Caco-2 (cell line): Measurements from ENCODE around the gene GINS2. TPM values are rescaled to one million over a fixed set of nuclear protein-coding genes. Genes with fewer than 3 reads are reported as not detected.

Source experiments
- BruUV-seq: library from RNA; stranded (reverse); fragments of 400-500 nt; replicated peaks from 2 replicates; lab custom pipeline; 2021; lab: Mats Ljungman, UMichigan
- CTCF ChIA-PET: fragments of 300-600 bp; sonication (Branson Sonifier 250); formaldehyde crosslinking; loops from one replicate; lab custom pipeline; 2022; ENCODE audit warnings: antibody characterized with exemption; lab: Charles Lee
- POLR2A ChIA-PET: fragments of 300-600 bp; sonication (Branson Sonifier 250); formaldehyde crosslinking; loops from one replicate; lab custom pipeline; 2022; ENCODE audit warnings: antibody characterized with exemption; lab: Charles Lee
- DNase-seq, 2 experiments: peaks; one replicate each; pipeline versions ENCODE4 v3.0.0 to v3.0.0-alpha.2; 2020 to 2022
- H3K27me3 ChIP-seq: replicated peaks from 2 replicates; pipeline ENCODE4 v1.6.0; 2011; ENCODE audit warnings: low read length; ENCODE audit not compliant: control insufficient read depth, insufficient read depth
- H3K36me3 ChIP-seq: 2 replicates; pipeline ENCODE4 v1.5.1; 2011; ENCODE audit warnings: low read length; ENCODE audit not compliant: control insufficient read depth, insufficient read depth
- H3K4me1 ChIP-seq: fragments of 250-450 bp; sonication (Bioruptor Pico); 2 replicates; pipeline ENCODE4 v1.5.1; 2020; ENCODE audit warnings: mild to moderate bottlenecking
- H3K4me3 ChIP-seq: 2 replicates; pipeline ENCODE4 v1.5.1; 2011; ENCODE audit warnings: low read depth, mild to moderate bottlenecking, control low read depth, low read length
- H3K9me3 ChIP-seq: fragments of 250-450 bp; sonication (Bioruptor Pico); 2 replicates; pipeline ENCODE4 v1.5.1; 2020; ENCODE audit warnings: mild to moderate bottlenecking, moderate library complexity
- H3K27ac Mint-ChIP-seq: one replicate; pipeline ENCODE4 v1.8.0; 2022; ENCODE audit warnings: mixed read lengths; ENCODE audit not compliant: unreplicated experiment
- H3K27me3 Mint-ChIP-seq: one replicate; pipeline ENCODE4 v1.8.0; 2022; ENCODE audit warnings: mixed read lengths; ENCODE audit not compliant: insufficient read depth, unreplicated experiment
- H3K36me3 Mint-ChIP-seq: one replicate; pipeline ENCODE4 v1.8.0; 2022; ENCODE audit warnings: mild to moderate bottlenecking, mixed read lengths; ENCODE audit not compliant: insufficient read depth, unreplicated experiment
- H3K4me1 Mint-ChIP-seq: one replicate; pipeline ENCODE4 v1.8.0; 2022; ENCODE audit warnings: low read depth, mixed read lengths; ENCODE audit not compliant: unreplicated experiment
- H3K4me3 Mint-ChIP-seq: one replicate; pipeline ENCODE4 v1.8.0; 2022; ENCODE audit warnings: mild to moderate bottlenecking, moderate library complexity, mixed read lengths; ENCODE audit not compliant: unreplicated experiment
- H3K9me3 Mint-ChIP-seq: one replicate; pipeline ENCODE4 v1.8.0; 2022; ENCODE audit warnings: mixed read lengths; ENCODE audit not compliant: unreplicated experiment
- intact Hi-C: fragments of 100-400 bp; cut with micrococcal nuclease; formaldehyde crosslinking; loops from one replicate; pipeline ENCODE4 v1.10.0; 2022; ENCODE audit not compliant: unreplicated experiment
- total RNA-seq: library from RNA; stranded (reverse); gene quantifications from 2 replicates; pipeline ENCODE4 v1.2.3, GENCODE V29; 2022
- TF ChIP-seq, protein P1 (sequence below), 2 experiments: fragments of 200-600 bp in 1 of 2; IDR thresholded peaks; 1 replicate in 1 of 2; 2 replicates in 1 of 2; pipeline versions ENCODE4 v1.5.1 to v1.8.0; 2011 to 2022; ENCODE audit warnings: antibody characterized with exemption in 1 of 2, control low read depth in 1 of 2, inconsistent platforms in 1 of 2, low read depth in 1 of 2, low read length in 1 of 2, mild to moderate bottlenecking in 1 of 2, moderate library complexity in 1 of 2; ENCODE audit not compliant: insufficient read depth in 1 of 2, severe bottlenecking in 1 of 2, unreplicated experiment in 1 of 2

Gene GINS2
- total RNA-seq, 1 experiment from 2014 or later: 62.9 TPM

DNA sequence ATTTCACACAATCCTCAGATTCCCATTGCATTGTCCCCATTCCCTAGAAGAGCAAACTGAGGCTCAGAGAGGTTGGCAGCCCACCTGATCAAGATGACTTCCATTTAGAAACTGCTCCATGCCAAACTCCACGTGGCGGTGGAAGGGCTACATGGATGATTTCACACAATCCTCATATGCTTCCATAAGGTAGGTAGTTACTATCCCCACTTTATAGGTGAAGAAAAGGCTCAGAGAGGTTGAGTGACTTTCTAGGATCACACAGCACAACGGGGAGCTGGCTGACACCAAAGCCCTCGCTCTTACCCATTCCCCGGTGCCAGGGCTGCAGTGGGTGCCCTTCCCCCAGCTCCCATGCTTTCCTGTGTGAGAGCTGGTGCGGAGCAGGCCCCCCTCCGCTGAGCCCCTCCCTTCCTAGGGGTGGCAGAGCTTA lies 9.7 kb upstream of the GINS2 start:
- H3K27me3 Mint-ChIP-seq: no peaks in the 10 kb centered on the region
- no TSS peak for BruUV-seq
- Histone ChIP-seq H3K4me1 (0 out of 2 replicates have a peak, but pooled peaks cover 5% of the 10 kb centered on the region), H3K36me3 (no peaks in the 10 kb centered on the region), H3K9me3 (no peaks in the 10 kb centered on the region), H3K27me3 (no peaks in the 10 kb centered on the region), H3K4me3 (no peak overlapping the region)
- no peak overlapping the region for H3K27ac Mint-ChIP-seq
- ChIA-PET CTCF (interaction anchor here (1.6 kb wide), 1 partner anchor 19 kb away, joined by 6 read pairs; no protein-coding TSS in a partner anchor), POLR2A (no interaction called here)
- no peaks in the 10 kb centered on the region for H3K9me3 Mint-ChIP-seq
- no peaks in the 10 kb centered on the region for H3K36me3 Mint-ChIP-seq
- H3K4me3 Mint-ChIP-seq: no peak overlapping the region
- intact Hi-C loops: no loop called here
- DNase-seq: no peak
- H3K4me1 Mint-ChIP-seq: no peaks in the 10 kb centered on the region
- TF ChIP-seq, protein P1, sequence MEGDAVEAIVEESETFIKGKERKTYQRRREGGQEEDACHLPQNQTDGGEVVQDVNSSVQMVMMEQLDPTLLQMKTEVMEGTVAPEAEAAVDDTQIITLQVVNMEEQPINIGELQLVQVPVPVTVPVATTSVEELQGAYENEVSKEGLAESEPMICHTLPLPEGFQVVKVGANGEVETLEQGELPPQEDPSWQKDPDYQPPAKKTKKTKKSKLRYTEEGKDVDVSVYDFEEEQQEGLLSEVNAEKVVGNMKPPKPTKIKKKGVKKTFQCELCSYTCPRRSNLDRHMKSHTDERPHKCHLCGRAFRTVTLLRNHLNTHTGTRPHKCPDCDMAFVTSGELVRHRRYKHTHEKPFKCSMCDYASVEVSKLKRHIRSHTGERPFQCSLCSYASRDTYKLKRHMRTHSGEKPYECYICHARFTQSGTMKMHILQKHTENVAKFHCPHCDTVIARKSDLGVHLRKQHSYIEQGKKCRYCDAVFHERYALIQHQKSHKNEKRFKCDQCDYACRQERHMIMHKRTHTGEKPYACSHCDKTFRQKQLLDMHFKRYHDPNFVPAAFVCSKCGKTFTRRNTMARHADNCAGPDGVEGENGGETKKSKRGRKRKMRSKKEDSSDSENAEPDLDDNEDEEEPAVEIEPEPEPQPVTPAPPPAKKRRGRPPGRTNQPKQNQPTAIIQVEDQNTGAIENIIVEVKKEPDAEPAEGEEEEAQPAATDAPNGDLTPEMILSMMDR (IDR thresholded peaks at IDR 0.05; ENCODE audit: insufficient read depth in 1 of 2, low read depth in 1 of 2, low read length in 1 of 2, severe bottlenecking in 1 of 2, unreplicated experiment in 1 of 2): no peak

DNA sequence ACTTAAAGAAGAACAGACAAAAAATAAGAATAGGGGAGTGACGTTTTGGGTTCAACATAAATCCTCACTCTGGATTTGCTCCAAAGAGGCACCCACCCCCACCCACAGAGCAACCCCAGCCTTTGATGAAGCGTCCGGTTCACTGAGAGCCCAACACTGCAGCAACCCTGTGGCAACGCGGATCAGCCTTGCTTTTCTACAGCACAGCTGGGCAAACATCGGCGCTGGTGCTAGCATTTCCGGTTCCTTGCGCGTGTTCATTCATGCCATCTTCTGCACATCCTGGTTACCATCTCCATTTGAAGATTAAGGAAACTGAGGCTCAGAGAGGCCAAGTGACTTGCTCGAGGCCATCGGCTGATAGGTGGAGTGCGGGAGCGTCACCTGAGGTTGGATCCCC lies 8.7 kb upstream of the GINS2 start:
- CTCF ChIA-PET: no interaction called here

DNA sequence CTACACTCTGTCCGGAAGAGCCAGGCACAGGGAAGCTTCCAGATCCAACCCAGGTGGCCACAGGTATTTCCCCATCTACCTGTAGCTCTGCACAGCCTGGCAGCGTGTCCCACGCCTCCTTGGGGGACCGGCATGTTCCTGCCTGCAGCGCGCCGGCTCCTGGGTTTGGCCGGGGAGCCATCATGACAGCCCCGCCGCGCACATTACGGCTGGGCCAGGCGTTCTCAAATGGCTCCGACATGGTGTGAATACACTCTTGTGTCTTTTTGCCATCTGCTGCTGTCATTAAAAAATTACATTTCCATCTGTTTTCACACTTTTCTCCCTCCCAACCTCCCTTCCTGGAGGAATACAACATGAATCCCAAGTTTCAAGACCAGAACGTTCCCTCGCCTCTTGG lies 8.0 kb upstream of the GINS2 start:
- H3K4me1 Mint-ChIP-seq: no peaks in the 10 kb centered on the region
- intact Hi-C loops: no loop called here
- ChIA-PET POLR2A (no interaction called here), CTCF (no interaction called here)
- H3K27me3 ChIP-seq: no peaks in the 10 kb centered on the region
- no peaks in the 10 kb centered on the region for H3K27me3 Mint-ChIP-seq
- H3K9me3 ChIP-seq: no peaks in the 10 kb centered on the region
- BruUV-seq: no TSS peak
- TF ChIP-seq, protein P1 (IDR thresholded peaks at IDR 0.05; ENCODE audit: insufficient read depth in 1 of 2, low read depth in 1 of 2, low read length in 1 of 2, severe bottlenecking in 1 of 2, unreplicated experiment in 1 of 2): no peak
- no peaks in the 10 kb centered on the region for H3K9me3 Mint-ChIP-seq
- H3K4me3 ChIP-seq: no peak overlapping the region
- 0 out of 2 replicates have a peak, but pooled peaks cover 5% of the 10 kb centered on the region for H3K4me1 ChIP-seq
- H3K36me3 ChIP-seq: no peaks in the 10 kb centered on the region
- H3K4me3 Mint-ChIP-seq: no peak overlapping the region
- H3K27ac Mint-ChIP-seq: no peak overlapping the region
- no peak for DNase-seq
- H3K36me3 Mint-ChIP-seq: no peaks in the 10 kb centered on the region

More for the DNA sequence above, 8.7 kb upstream of the GINS2 start:
- TF ChIP-seq, protein P1 (IDR thresholded peaks at IDR 0.05; ENCODE audit: insufficient read depth in 1 of 2, low read depth in 1 of 2, low read length in 1 of 2, severe bottlenecking in 1 of 2, unreplicated experiment in 1 of 2): no peak
- no peaks in the 10 kb centered on the region for H3K36me3 Mint-ChIP-seq
- H3K4me3 Mint-ChIP-seq: no peak overlapping the region
- POLR2A ChIA-PET: no interaction called here
- H3K4me1 Mint-ChIP-seq: no peaks in the 10 kb centered on the region
- no peaks in the 10 kb centered on the region for H3K27me3 Mint-ChIP-seq
- no TSS peak for BruUV-seq
- DNase-seq: no peak
- no peaks in the 10 kb centered on the region for H3K36me3 ChIP-seq
- no peaks in the 10 kb centered on the region for H3K9me3 ChIP-seq
- H3K27ac Mint-ChIP-seq: no peak overlapping the region
- 0 out of 2 replicates have a peak, but pooled peaks cover 5% of the 10 kb centered on the region for H3K4me1 ChIP-seq
- intact Hi-C loops: no loop called here
- no peak overlapping the region for H3K4me3 ChIP-seq
- no peaks in the 10 kb centered on the region for H3K9me3 Mint-ChIP-seq
- H3K27me3 ChIP-seq: no peaks in the 10 kb centered on the region
